SH-SY5Y (cell line): Measurements from ENCODE around the gene MLLT1.

Experiments
- GATA2 ChIP-seq: IDR thresholded peaks from 2 replicates; pipeline ENCODE4 v1.6.1; 2011; ENCODE audit warnings: mild to moderate bottlenecking, low read depth, low read length
- GATA3 ChIP-seq: IDR thresholded peaks from 2 replicates; pipeline ENCODE4 v1.6.1; 2011; ENCODE audit warnings: low read depth, mild to moderate bottlenecking, low read length, moderate library complexity

DNA sequence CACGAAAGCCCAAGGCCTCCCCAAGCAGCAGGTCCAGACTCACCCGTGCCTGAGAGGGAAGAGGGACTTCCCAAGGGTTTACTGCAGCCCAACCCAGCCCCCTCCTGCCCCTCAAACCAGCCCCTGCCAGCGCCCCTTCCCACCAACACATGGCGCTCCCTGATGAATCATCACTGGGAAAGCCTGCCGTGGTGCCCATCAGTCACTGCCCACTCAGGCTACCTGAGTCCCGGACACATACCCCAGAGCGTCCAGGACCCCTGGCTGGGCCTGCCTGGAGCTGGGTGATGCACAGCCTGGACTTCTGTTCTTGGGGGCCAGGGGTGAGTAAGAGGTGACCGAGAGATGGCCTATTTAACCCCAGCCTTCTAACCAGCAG is 60.6 kb downstream of the MLLT1 start:
- no peak for TF ChIP-seq GATA2
- no peak for TF ChIP-seq GATA3
